IMR-90 (cell line): ENCODE measurements around the gene VPS18. TPM values are rescaled to one million over a fixed set of nuclear protein-coding genes. Genes with fewer than 3 reads are reported as not detected.

Experiments used
- ATAC-seq: fragments of 200-7000 bp; cut with Tn5 transposase; 2 replicates; pipeline ENCODE4 v1.9.1; 2020; ENCODE audit warnings: low read depth, mild to moderate bottlenecking, moderate library complexity
- BruUV-seq: library from RNA; stranded (reverse); fragments of 400-500 nt; replicated peaks from 2 replicates; lab custom pipeline; 2021; lab: Mats Ljungman, UMichigan
- CTCF ChIA-PET: fragments of 300-600 bp; formaldehyde crosslinking; extraction: SDS; loops from one replicate; lab custom pipeline; 2021; ENCODE audit warnings: antibody characterized with exemption; lab: Yijun Ruan, JAX
- POLR2A ChIA-PET: fragments of 300-600 bp; sonication (Branson Sonifier 250); formaldehyde crosslinking; loops from one replicate; lab custom pipeline; 2022; ENCODE audit warnings: antibody characterized with exemption; ENCODE audit not compliant: unreplicated experiment; lab: Charles Lee
- DNase-seq: peaks from one replicate; pipeline ENCODE4 v3.0.0; 2013
- H2AFZ ChIP-seq: replicated peaks from 2 replicates; pipeline ENCODE3; 2013; ENCODE audit warnings: low read length, mild to moderate bottlenecking; ENCODE audit not compliant: poor library complexity
- H2AK5ac ChIP-seq: 2 replicates; pipeline ENCODE4 v1.6.1; 2013; ENCODE audit warnings: low read depth, low read length, inconsistent platforms
- H2AK9ac ChIP-seq: replicated peaks from 2 replicates; pipeline ENCODE3; 2013; ENCODE audit warnings: mild to moderate bottlenecking, low read depth, low read length, moderate library complexity; ENCODE audit not compliant: poor library complexity
- H2BK120ac ChIP-seq: 2 replicates; pipeline ENCODE4 v1.6.1; 2013; ENCODE audit warnings: low read depth, low read length, inconsistent platforms
- H2BK15ac ChIP-seq: 3 replicates; pipeline ENCODE4 v1.6.1; 2013; ENCODE audit warnings: low read depth, low read length, inconsistent platforms
- H2BK20ac ChIP-seq: 2 replicates; pipeline ENCODE4 v1.6.1; 2013; ENCODE audit warnings: low read depth, mild to moderate bottlenecking, inconsistent platforms, low read length, moderate library complexity
- H2BK5ac ChIP-seq: 2 replicates; pipeline ENCODE4 v1.6.1; 2013; ENCODE audit warnings: mild to moderate bottlenecking, low read depth, low read length, inconsistent platforms; ENCODE audit not compliant: poor library complexity, severe bottlenecking
- H3K14ac ChIP-seq: replicated peaks from 2 replicates; pipeline ENCODE4 v1.6.1; 2013; ENCODE audit warnings: low read depth, low read length, inconsistent platforms
- H3K18ac ChIP-seq: 2 replicates; pipeline ENCODE4 v1.6.1; 2013; ENCODE audit warnings: low read depth, low read length, control low read depth
- H3K23ac ChIP-seq: 2 replicates; pipeline ENCODE4 v1.6.1; 2013; ENCODE audit warnings: low read depth, low read length, inconsistent platforms
- H3K27ac ChIP-seq: 2 replicates; pipeline ENCODE4 v1.5.1; 2013; ENCODE audit warnings: mild to moderate bottlenecking, control low read depth, low read length; ENCODE audit not compliant: insufficient read depth
- H3K27me3 ChIP-seq: 2 replicates; pipeline ENCODE4 v1.6.1; 2013; ENCODE audit warnings: low read length; ENCODE audit not compliant: control insufficient read depth, insufficient read depth
- H3K36me3 ChIP-seq: 2 replicates; pipeline ENCODE4 v1.6.1; 2013; ENCODE audit warnings: low read length, mixed read lengths; ENCODE audit not compliant: control insufficient read depth, insufficient read depth
- H3K4ac ChIP-seq: 2 replicates; pipeline ENCODE4 v1.6.1; 2013; ENCODE audit warnings: low read depth, low read length, inconsistent platforms
- H3K4me1 ChIP-seq: 2 replicates; pipeline ENCODE4 v1.6.1; 2013; ENCODE audit warnings: low read length, mixed read lengths; ENCODE audit not compliant: control insufficient read depth, insufficient read depth
- H3K4me2 ChIP-seq: 2 replicates; pipeline ENCODE4 v1.6.1; 2013; ENCODE audit warnings: low read depth, mild to moderate bottlenecking, control low read depth, low read length, moderate library complexity
- H3K4me3 ChIP-seq: 2 replicates; pipeline ENCODE4 v1.5.1; 2013; ENCODE audit warnings: low read depth, mild to moderate bottlenecking, control low read depth, low read length, moderate library complexity; ENCODE audit not compliant: insufficient read depth
- H3K56ac ChIP-seq: 2 replicates; pipeline ENCODE4 v1.6.1; 2013; ENCODE audit warnings: low read length, inconsistent platforms; ENCODE audit not compliant: insufficient read depth; ENCODE audit errors: extremely low read depth
- H3K79me1 ChIP-seq, 2 experiments: 2 replicates each; pipeline ENCODE4 v1.6.1; 2013; ENCODE audit warnings: low read length in 2 of 2, inconsistent platforms in 1 of 2, low read depth in 1 of 2
- H3K9ac ChIP-seq: 2 replicates; pipeline ENCODE4 v1.6.1; 2013; ENCODE audit warnings: low read depth, low read length, control low read depth
- H3K9me1 ChIP-seq: 2 replicates; pipeline ENCODE4 v1.6.1; 2013; ENCODE audit warnings: low read length, inconsistent platforms; ENCODE audit not compliant: insufficient read depth
- H3K9me3 ChIP-seq: 2 replicates; pipeline ENCODE4 v1.6.1; 2013; ENCODE audit warnings: low read length; ENCODE audit not compliant: control insufficient read depth, insufficient read depth
- H4K20me1 ChIP-seq: 2 replicates; pipeline ENCODE4 v1.6.1; 2013; ENCODE audit warnings: low read length, inconsistent platforms; ENCODE audit not compliant: insufficient read depth
- H4K5ac ChIP-seq: 2 replicates; pipeline ENCODE4 v1.6.1; 2013; ENCODE audit warnings: mild to moderate bottlenecking, low read depth, low read length, control low read depth
- H4K8ac ChIP-seq, 2 experiments: 2 replicates each; pipeline ENCODE4 v1.6.1; 2013; ENCODE audit warnings: low read depth in 2 of 2, low read length in 2 of 2, control low read depth in 1 of 2, inconsistent platforms in 1 of 2
- H4K91ac ChIP-seq: 2 replicates; pipeline ENCODE4 v1.6.1; 2013; ENCODE audit warnings: low read depth, low read length, inconsistent platforms; ENCODE audit not compliant: insufficient read depth
- NFE2L2 ChIP-seq: fragments of 150-350 bp; IDR thresholded peaks from 2 replicates; pipeline ENCODE4 v1.6.1; 2016; ENCODE audit warnings: low read depth, mild to moderate bottlenecking, low read length
- POLR2A ChIP-seq: IDR thresholded peaks from 2 replicates; pipeline ENCODE4 v1.6.1; 2012; ENCODE audit warnings: mild to moderate bottlenecking, low read depth, low read length
- RAD21 ChIP-seq: IDR thresholded peaks from 2 replicates; pipeline ENCODE4 v1.6.1; 2012; ENCODE audit warnings: low read length, improper control_type of control experiment
- WGBS, 2 experiments: methylation state at CpG; one replicate each; pipeline versions ENCODE4 v1.1.5 to v1.1.7; 2013; ENCODE audit warnings: missing lambda C conversion rate in 2 of 2; ENCODE audit not compliant: insufficient read length in 1 of 2; ENCODE audit errors: extremely low coverage in 2 of 2; 5-methylcytosine and 5-hydroxymethylcytosine counted together
- dilution Hi-C: fragments of 300-500 bp; cut with HindIII; formaldehyde crosslinking; loops from one replicate; pipeline ENCODE4 v1.14.3; 2018; ENCODE audit warnings: low sequenced_read_pairs; ENCODE audit not compliant: unreplicated experiment
- in situ Hi-C: fragments of 300-500 bp; cut with MboI; formaldehyde crosslinking; loops from 3 replicates; pipeline ENCODE4 v1.14.3; 2019; ENCODE audit warnings: low sequenced_read_pairs, inconsistent platforms, mixed read lengths
- intact Hi-C: fragments of 100-400 bp; cut with micrococcal nuclease; formaldehyde crosslinking; loops from 2 replicates; pipeline ENCODE4 v1.10.0; 2022
- polyA plus RNA-seq, 3 experiments: library from polyadenylated mRNA; depleted of rRNA; stranded (reverse); fragments of >200 nt; gene quantifications; 2 replicates each; pipeline ENCODE4 v1.2.3, GENCODE V29; 2012; ENCODE audit warnings: low replicate concordance in 1 of 3
- total RNA-seq: library from RNA; depleted of rRNA; stranded (reverse); fragments of >200 nt; gene quantifications from 2 replicates; pipeline ENCODE4 v1.2.3, GENCODE V29; 2012

Gene VPS18
- total and polyA plus RNA-seq, 2 of the 4 experiments (the other 2 are of a cell fraction): 19.3 to 32.3 TPM

GRCh38 chr15:40853241-40853890 is 40.9 kb upstream of the VPS18 start:
- in situ Hi-C loops: no loop called here
- Histone ChIP-seq H2AK5ac (no peak overlapping the region), H3K14ac (no peak overlapping the region), H4K8ac (no peak overlapping the region), H3K36me3 (no peaks in the 10 kb centered on the region), H3K9me1 (no peaks in the 10 kb centered on the region), H4K20me1 (no peaks in the 10 kb centered on the region; the same call in 1 of the 2 replicates), H4K91ac (no peak overlapping the region), H3K27ac (no peak overlapping the region), H2AFZ (no peak overlapping the region), H3K4me3 (no peak overlapping the region), H3K4me1 (no peaks in the 10 kb centered on the region), H2BK15ac (no peak overlapping the region), H2BK120ac (no peak overlapping the region), H2AK9ac (no peak overlapping the region), H3K4me2 (no peak overlapping the region), H2BK20ac (no peak overlapping the region), H3K9me3 (no peaks in the 10 kb centered on the region), H3K56ac (no peak overlapping the region), H3K4ac (no peak overlapping the region), H3K9ac (no peak overlapping the region), H3K18ac (no peak overlapping the region), H4K5ac (no peak overlapping the region), H2BK5ac (no peak overlapping the region), H3K23ac (no peak overlapping the region), H3K27me3 (peaks cover 18% of the 10 kb centered on the region), H3K79me1 (no peaks in the 10 kb centered on the region)
- intact Hi-C loops: no loop called here
- BruUV-seq: no TSS peak
- dilution Hi-C loops: no loop called here
- no peak for ATAC-seq
- ChIA-PET POLR2A (no interaction called here), CTCF (no interaction called here)
- WGBS, 2 experiments: 61% methylated on average over 5 of the region's 16 CpGs; no CpG with 5 or more reads in 1 of the 2 experiments
- TF ChIP-seq POLR2A: no peak
- no peak for TF ChIP-seq NFE2L2
- no peak for TF ChIP-seq RAD21
- DNase-seq: no peak
